ENCODE results near the gene LINC00237.
A peak's percentile ranks its signal among the peaks of the same experiment; 100 is the strongest.

The LINC00237 gene

DNA sequence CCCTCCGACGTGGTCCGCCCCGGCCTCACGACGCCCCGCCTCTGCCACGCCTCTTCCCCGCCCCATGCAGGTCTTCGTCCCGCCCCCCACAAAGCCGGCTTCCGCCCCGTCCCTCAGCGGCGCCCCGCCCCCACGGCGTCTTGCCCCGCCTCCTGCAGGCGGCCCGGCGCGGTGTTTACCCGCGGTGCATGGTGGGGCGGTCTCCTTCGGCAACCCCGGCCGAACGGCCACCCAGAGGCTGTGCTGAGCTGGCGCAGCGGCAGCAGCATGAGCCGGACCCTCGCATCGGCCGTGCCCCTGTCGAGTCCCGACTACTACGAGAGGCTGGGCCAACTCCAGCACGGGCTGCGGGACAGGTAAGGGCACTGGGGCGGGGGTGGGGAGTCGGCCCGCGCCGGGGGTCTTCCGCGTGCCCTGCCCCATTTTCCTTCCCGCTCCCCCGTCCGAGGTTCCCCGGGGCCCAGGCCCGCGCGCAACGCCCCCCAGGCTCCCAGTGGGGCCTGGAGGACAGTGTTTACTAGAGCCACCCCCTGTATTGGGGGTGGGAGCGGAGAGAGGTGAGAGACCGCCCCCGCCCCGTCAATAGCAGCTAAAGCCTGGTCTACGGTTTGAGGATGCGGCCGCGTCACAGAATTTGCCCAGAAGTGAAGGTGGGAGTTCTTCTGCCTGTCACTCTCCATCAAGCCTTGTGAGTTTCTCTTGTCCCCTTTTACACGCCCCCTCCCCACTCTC is 19.9 kb upstream of the LINC00237 start, which contains the start of gene KIZ:
TSS of gene KIZ (plus strand) at position 234 of the 732 bp plus-strand sequence. CDS start at position 268, 34 bp downstream.
- ChIA-PET POLR2A (no interaction called here), CTCF (interaction anchor here (1.0 to 1.3 kb wide), 3 partner anchors 12 to 16 kb away, joined by 3 to 4 read pairs (median 3); no protein-coding TSS in a partner anchor)
- peak; percentile 94 to 96 (median 96) for DNase-seq
- under 1% methylated on average over 43 of the region's 66 CpGs for WGBS (ENCODE audit: insufficient coverage)
- Histone ChIP-seq H3K9me3 (ENCODE audit: control extremely low read depth in 1 of 5, control insufficient read depth in 4 of 5, insufficient read depth in 2 of 5, low read depth in 1 of 5, low read length in 4 of 5) (no peaks in the 10 kb centered on the region), H3K36me3 (ENCODE audit: control insufficient read depth in 4 of 4, insufficient read depth in 4 of 4, low read length in 3 of 4) (peaks cover 0 to 2% (median 0%) of the 10 kb centered on the region in 4 experiments), H3K4me3 (ENCODE audit: control insufficient read depth in 1 of 7, extremely low read depth in 1 of 7, insufficient read depth in 4 of 7, low read depth in 2 of 7, low read length in 6 of 7) (peak within 1 kb of the TSS; percentile 60 to 85 (median 77)), H3K4me1 (ENCODE audit: control extremely low read depth in 1 of 4, control insufficient read depth in 4 of 4, insufficient read depth in 4 of 4, low read length in 3 of 4) (peaks cover 3 to 17% (median 15%) of the 10 kb centered on the region in 4 experiments), H3K27me3 (replicated peaks in 2 of 5; ENCODE audit: control insufficient read depth in 4 of 5, insufficient read depth in 5 of 5, low read length in 4 of 5) (peaks cover 0 to 2% (median 0%) of the 10 kb centered on the region in 5 experiments), H3K27ac (ENCODE audit: insufficient read depth in 1 of 2, low read depth in 1 of 2, low read length in 2 of 2, poor library complexity in 1 of 2, severe bottlenecking in 2 of 2) (peak within 1 kb of the TSS; percentile 33 to 78)

DNA sequence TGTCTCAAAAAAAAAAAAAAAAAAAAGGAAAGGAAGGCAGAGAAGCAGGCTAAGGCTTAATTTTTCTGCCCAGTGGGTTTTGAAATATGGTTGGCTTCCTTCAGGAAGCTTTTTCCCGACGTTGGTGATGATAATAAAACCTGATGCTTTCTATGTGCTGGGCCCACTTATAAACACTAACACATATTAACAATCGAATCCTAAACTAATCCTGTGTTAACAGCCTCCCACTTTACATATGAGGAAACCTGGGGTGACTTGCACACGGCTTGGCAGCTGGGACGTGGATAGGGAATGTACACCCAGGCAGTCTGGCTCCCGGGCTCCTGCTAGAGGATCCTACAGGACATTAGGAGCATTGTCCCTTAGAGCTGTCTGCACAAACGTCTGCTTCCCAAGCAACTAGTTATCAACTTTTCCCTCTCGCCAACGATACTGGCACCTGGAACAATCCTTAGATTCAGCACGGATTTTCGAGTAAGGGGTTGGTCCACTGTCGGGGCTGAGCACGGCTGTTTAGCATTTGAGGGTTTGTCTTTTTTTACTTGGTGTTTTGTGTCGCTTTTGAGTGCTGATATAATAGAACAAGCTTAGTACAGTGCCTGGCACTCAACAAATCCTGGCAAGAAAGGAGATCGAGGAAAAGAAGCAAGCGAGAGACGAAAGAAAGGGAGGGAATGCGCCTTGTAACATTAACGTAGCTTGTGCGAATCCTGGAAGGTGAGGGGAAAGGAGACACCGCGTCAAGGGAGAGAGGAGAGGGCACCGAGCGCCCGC is 19.1 kb upstream of the LINC00237 start:
- peaks cover 0 to 2% (median 0%) of the 10 kb centered on the region in 4 experiments for H3K36me3 ChIP-seq (ENCODE audit: control insufficient read depth in 4 of 4, insufficient read depth in 4 of 4, low read length in 3 of 4)
- H3K4me3 ChIP-seq (ENCODE audit: control insufficient read depth in 1 of 7, extremely low read depth in 1 of 7, insufficient read depth in 4 of 7, low read depth in 2 of 7, low read length in 6 of 7): peak overlapping the region in 6 of 7 experiments; percentile 61 to 81 (median 77)
- WGBS (ENCODE audit: insufficient coverage): 5% methylated on average over 10 of the region's 25 CpGs
- H3K27me3 ChIP-seq (replicated peaks in 2 of 5; ENCODE audit: control insufficient read depth in 4 of 5, insufficient read depth in 5 of 5, low read length in 4 of 5): peaks cover 0 to 2% (median 2%) of the 10 kb centered on the region in 5 experiments
- DNase-seq: no peak
- peaks cover 3 to 17% (median 15%) of the 10 kb centered on the region in 4 experiments for H3K4me1 ChIP-seq (ENCODE audit: control extremely low read depth in 1 of 4, control insufficient read depth in 4 of 4, insufficient read depth in 4 of 4, low read length in 3 of 4)
- no peak overlapping the region for H3K27ac ChIP-seq (ENCODE audit: insufficient read depth in 1 of 2, low read depth in 1 of 2, low read length in 2 of 2, poor library complexity in 1 of 2, severe bottlenecking in 2 of 2)
- ChIA-PET POLR2A (interaction anchor here (0.7 kb wide), 1 partner anchor 9 kb away, joined by 4 read pairs; no protein-coding TSS in a partner anchor), CTCF (interaction anchor here (1.0 to 1.3 kb wide), 2 partner anchors 11 to 15 kb away, joined by 3 read pairs; no protein-coding TSS in a partner anchor)
- H3K9me3 ChIP-seq (ENCODE audit: control extremely low read depth in 1 of 5, control insufficient read depth in 4 of 5, insufficient read depth in 2 of 5, low read depth in 1 of 5, low read length in 4 of 5): no peaks in the 10 kb centered on the region

DNA sequence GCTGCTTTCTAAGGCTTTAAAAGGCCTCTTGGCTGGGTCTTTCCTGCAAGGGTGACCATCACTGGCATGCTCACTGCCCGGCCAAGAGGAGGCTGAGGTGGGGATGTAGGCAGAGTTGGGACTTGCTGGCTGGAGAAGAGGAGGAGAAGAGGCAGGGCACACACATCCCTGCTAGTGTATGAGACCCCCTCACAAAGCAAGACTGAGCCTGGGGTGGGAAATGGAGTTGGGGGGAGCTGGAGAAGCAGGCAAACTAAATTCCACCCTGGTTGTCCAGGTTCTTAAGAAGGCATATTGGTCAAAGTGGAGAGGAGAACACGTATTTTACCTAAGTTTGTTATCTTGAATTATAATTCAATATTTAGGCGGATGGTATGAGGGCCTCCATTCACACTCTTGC is 18.0 kb upstream of the LINC00237 start:
- CTCF ChIA-PET: no interaction called here

DNA sequence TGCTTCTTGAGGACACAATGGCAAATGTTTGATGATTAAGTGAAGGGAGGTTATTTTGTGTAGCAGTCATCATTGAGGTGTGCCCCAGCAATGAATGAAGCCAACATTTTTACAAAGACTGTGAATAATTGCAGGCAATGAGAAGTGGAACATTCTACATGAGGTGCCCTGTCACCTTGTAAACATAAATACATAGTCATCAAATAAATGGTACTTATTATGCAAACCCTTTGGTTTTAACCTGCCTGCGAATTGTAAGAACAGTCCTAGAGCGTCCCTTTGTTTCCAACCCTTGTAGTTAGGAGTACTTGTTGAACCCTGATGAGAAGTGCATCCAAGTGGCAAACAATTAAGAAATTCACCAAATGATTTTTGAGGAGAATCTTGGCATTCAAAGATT is 12.6 kb upstream of the LINC00237 start:
- H3K36me3 ChIP-seq (ENCODE audit: control insufficient read depth in 4 of 4, insufficient read depth in 4 of 4, low read length in 3 of 4): no peaks in the 10 kb centered on the region
- no peak for DNase-seq
- no peak overlapping the region for H3K27ac ChIP-seq (ENCODE audit: insufficient read depth in 1 of 2, low read depth in 1 of 2, low read length in 2 of 2, poor library complexity in 1 of 2, severe bottlenecking in 2 of 2)
- ChIA-PET CTCF (no interaction called here), POLR2A (no interaction called here)
- no peaks in the 10 kb centered on the region for H3K9me3 ChIP-seq (ENCODE audit: control extremely low read depth in 1 of 5, control insufficient read depth in 4 of 5, insufficient read depth in 2 of 5, low read depth in 1 of 5, low read length in 4 of 5)
- no peaks in the 10 kb centered on the region for H3K4me1 ChIP-seq (ENCODE audit: control extremely low read depth in 1 of 4, control insufficient read depth in 4 of 4, insufficient read depth in 4 of 4, low read length in 3 of 4)
- H3K4me3 ChIP-seq (ENCODE audit: control insufficient read depth in 1 of 7, extremely low read depth in 1 of 7, insufficient read depth in 4 of 7, low read depth in 2 of 7, low read length in 6 of 7): no peak overlapping the region
- peaks cover 12 to 49% (median 28%) of the 10 kb centered on the region in 5 experiments for H3K27me3 ChIP-seq (replicated peaks in 2 of 5; ENCODE audit: control insufficient read depth in 4 of 5, insufficient read depth in 5 of 5, low read length in 4 of 5)
- 100% methylated on average over 2 of the region's 2 CpGs for WGBS (ENCODE audit: insufficient coverage)

More for the DNA sequence above, 18.0 kb upstream of the LINC00237 start:
- peaks cover 1 to 3% (median 2%) of the 10 kb centered on the region in 5 experiments for H3K27me3 ChIP-seq (replicated peaks in 2 of 5; ENCODE audit: control insufficient read depth in 4 of 5, insufficient read depth in 5 of 5, low read length in 4 of 5)
- no peaks in the 10 kb centered on the region for H3K36me3 ChIP-seq (ENCODE audit: control insufficient read depth in 4 of 4, insufficient read depth in 4 of 4, low read length in 3 of 4)
- peaks cover 3 to 17% (median 15%) of the 10 kb centered on the region in 4 experiments for H3K4me1 ChIP-seq (ENCODE audit: control extremely low read depth in 1 of 4, control insufficient read depth in 4 of 4, insufficient read depth in 4 of 4, low read length in 3 of 4)
- H3K4me3 ChIP-seq (ENCODE audit: control insufficient read depth in 1 of 7, extremely low read depth in 1 of 7, insufficient read depth in 4 of 7, low read depth in 2 of 7, low read length in 6 of 7): no peak overlapping the region
- H3K9me3 ChIP-seq (ENCODE audit: control extremely low read depth in 1 of 5, control insufficient read depth in 4 of 5, insufficient read depth in 2 of 5, low read depth in 1 of 5, low read length in 4 of 5): no peaks in the 10 kb centered on the region
- POLR2A ChIA-PET: no interaction called here
- no peak overlapping the region for H3K27ac ChIP-seq (ENCODE audit: insufficient read depth in 1 of 2, low read depth in 1 of 2, low read length in 2 of 2, poor library complexity in 1 of 2, severe bottlenecking in 2 of 2)
- no peak for DNase-seq
- WGBS (ENCODE audit: insufficient coverage): 92% methylated on average over 2 of the region's 3 CpGs

DNA sequence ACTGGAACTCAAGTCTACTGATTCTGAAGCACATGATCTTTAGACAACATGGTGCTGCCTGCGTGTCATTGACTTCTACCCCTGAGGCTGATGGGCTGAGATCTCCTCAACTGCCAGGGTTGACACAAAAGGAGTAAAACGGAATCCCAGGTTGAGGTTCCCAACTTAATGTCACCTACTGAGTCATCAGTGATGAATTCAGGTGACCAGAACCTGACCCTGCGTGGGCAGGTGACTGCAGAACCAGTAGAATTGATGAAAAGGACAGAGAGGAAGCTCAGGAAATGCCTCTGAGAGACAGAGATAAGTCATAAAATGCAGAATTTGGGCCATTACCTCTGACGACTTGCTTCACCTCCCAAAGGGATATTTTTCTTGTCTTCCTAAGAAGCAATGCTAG is 12.0 kb upstream of the LINC00237 start:
- CTCF ChIA-PET: interaction anchor here (0.7 kb wide), 1 partner anchor 10 kb away, joined by 3 read pairs; no protein-coding TSS in a partner anchor
- H3K4me3 ChIP-seq (ENCODE audit: control insufficient read depth in 1 of 7, extremely low read depth in 1 of 7, insufficient read depth in 4 of 7, low read depth in 2 of 7, low read length in 6 of 7): no peak overlapping the region
- H3K27me3 ChIP-seq (replicated peaks in 2 of 5; ENCODE audit: control insufficient read depth in 4 of 5, insufficient read depth in 5 of 5, low read length in 4 of 5): peaks cover 12 to 55% (median 28%) of the 10 kb centered on the region in 5 experiments
- no peak for DNase-seq
- WGBS (ENCODE audit: insufficient coverage): 74% methylated on average over 4 of the region's 4 CpGs
- H3K9me3 ChIP-seq (ENCODE audit: control extremely low read depth in 1 of 5, control insufficient read depth in 4 of 5, insufficient read depth in 2 of 5, low read depth in 1 of 5, low read length in 4 of 5): no peaks in the 10 kb centered on the region
- POLR2A ChIA-PET: no interaction called here
- no peaks in the 10 kb centered on the region for H3K4me1 ChIP-seq (ENCODE audit: control extremely low read depth in 1 of 4, control insufficient read depth in 4 of 4, insufficient read depth in 4 of 4, low read length in 3 of 4)
- no peaks in the 10 kb centered on the region for H3K36me3 ChIP-seq (ENCODE audit: control insufficient read depth in 4 of 4, insufficient read depth in 4 of 4, low read length in 3 of 4)
- H3K27ac ChIP-seq (ENCODE audit: insufficient read depth in 1 of 2, low read depth in 1 of 2, low read length in 2 of 2, poor library complexity in 1 of 2, severe bottlenecking in 2 of 2): no peak overlapping the region

DNA sequence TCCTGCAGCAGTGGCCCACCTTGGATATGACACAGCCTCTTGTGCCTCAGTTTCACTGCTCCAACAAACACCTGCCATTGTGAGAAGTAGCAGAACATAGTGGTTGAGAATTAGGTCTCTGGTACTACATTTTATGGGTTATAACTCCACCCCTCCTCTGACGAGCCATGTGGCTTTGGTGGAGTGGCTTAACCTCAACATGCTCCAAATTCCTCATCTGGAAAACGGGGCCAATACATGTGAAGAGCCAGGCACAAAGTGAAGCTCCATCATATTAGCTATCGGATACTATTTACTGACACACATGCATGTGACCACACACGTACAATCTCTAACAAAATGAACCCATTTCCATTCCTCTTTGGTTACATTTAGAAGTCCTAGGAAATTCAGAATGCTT is 11.4 kb upstream of the LINC00237 start:
- DNase-seq: no peak
- Histone ChIP-seq H3K27ac (ENCODE audit: insufficient read depth in 1 of 2, low read depth in 1 of 2, low read length in 2 of 2, poor library complexity in 1 of 2, severe bottlenecking in 2 of 2) (no peak overlapping the region), H3K4me3 (ENCODE audit: control insufficient read depth in 1 of 7, extremely low read depth in 1 of 7, insufficient read depth in 4 of 7, low read depth in 2 of 7, low read length in 6 of 7) (no peak overlapping the region), H3K4me1 (ENCODE audit: control extremely low read depth in 1 of 4, control insufficient read depth in 4 of 4, insufficient read depth in 4 of 4, low read length in 3 of 4) (no peaks in the 10 kb centered on the region), H3K27me3 (replicated peaks in 2 of 5; ENCODE audit: control insufficient read depth in 4 of 5, insufficient read depth in 5 of 5, low read length in 4 of 5) (peaks cover 12 to 57% (median 28%) of the 10 kb centered on the region in 5 experiments), H3K36me3 (ENCODE audit: control insufficient read depth in 4 of 4, insufficient read depth in 4 of 4, low read length in 3 of 4) (no peaks in the 10 kb centered on the region), H3K9me3 (ENCODE audit: control extremely low read depth in 1 of 5, control insufficient read depth in 4 of 5, insufficient read depth in 2 of 5, low read depth in 1 of 5, low read length in 4 of 5) (no peaks in the 10 kb centered on the region)
- ChIA-PET POLR2A (no interaction called here), CTCF (interaction anchor here (0.7 kb wide), 1 partner anchor 9 kb away, joined by 3 read pairs; no protein-coding TSS in a partner anchor)
- 85% methylated on average over 4 of the region's 4 CpGs for WGBS (ENCODE audit: insufficient coverage)

All from common myeloid progenitor, CD34-positive (primary cell).